HepG2 (cell line): Measurements from ENCODE around the gene POLR1E. TPM values are rescaled to one million over a fixed set of nuclear protein-coding genes. Genes with fewer than 3 reads are reported as not detected.

ENCODE experiments used
- ADNP ChIP-seq: sonication (generic); formaldehyde crosslinking; IDR thresholded peaks from 2 replicates; pipeline ENCODE4 v1.4.0; 2020; ENCODE audit warnings: missing genetic modification reagents
- HCFC1 ChIP-seq: fragments of 150-350 bp; IDR thresholded peaks from 2 replicates; pipeline ENCODE4 v1.6.1; 2014; ENCODE audit warnings: low read depth, low read length
- HMG20A ChIP-seq: IDR thresholded peaks from 2 replicates; pipeline ENCODE4 v1.6.1; 2016; ENCODE audit warnings: borderline replicate concordance
- KLF6 ChIP-seq: IDR thresholded peaks from 2 replicates; pipeline ENCODE4 v1.8.0; 2016; ENCODE audit warnings: missing biosample characterization, missing genetic modification reagents
- MEIS2 ChIP-seq: sonication (generic); formaldehyde crosslinking; IDR thresholded peaks from 2 replicates; pipeline ENCODE4 v1.9.0; 2021; ENCODE audit warnings: mild to moderate bottlenecking, missing genetic modification reagents
- NFE2 ChIP-seq: sonication (generic); formaldehyde crosslinking; IDR thresholded peaks from 2 replicates; pipeline ENCODE4 v1.4.0; 2020; ENCODE audit warnings: missing genetic modification reagents
- RFX1 ChIP-seq: fragments of 450-650 bp; IDR thresholded peaks from 2 replicates; pipeline ENCODE4 v1.6.1; 2017
- ZFYVE20 ChIP-seq: sonication (generic); formaldehyde crosslinking; IDR thresholded peaks from 2 replicates; pipeline ENCODE4 v1.8.0; 2023; ENCODE audit warnings: low read depth, mild to moderate bottlenecking, moderate library complexity, missing genetic modification reagents, borderline replicate concordance
- ZNF207 ChIP-seq: fragments of 450-650 bp; IDR thresholded peaks from 2 replicates; pipeline ENCODE4 v1.6.1; 2016; ENCODE audit warnings: antibody characterized with exemption, borderline replicate concordance
- ZNF253 ChIP-seq: sonication (generic); formaldehyde crosslinking; IDR thresholded peaks from 2 replicates; pipeline ENCODE4 v1.8.0; 2022; ENCODE audit warnings: mild to moderate bottlenecking, missing genetic modification reagents, borderline replicate concordance
- ZNF276 ChIP-seq: sonication (generic); formaldehyde crosslinking; IDR thresholded peaks from 2 replicates; pipeline ENCODE4 v1.4.0; 2020; ENCODE audit warnings: mild to moderate bottlenecking, low read depth, missing genetic modification reagents
- ZNF280D ChIP-seq: sonication (generic); formaldehyde crosslinking; IDR thresholded peaks from 2 replicates; pipeline ENCODE4 v1.5.1; 2020; ENCODE audit warnings: mild to moderate bottlenecking, missing genetic modification reagents
- ZNF570 ChIP-seq: sonication (generic); formaldehyde crosslinking; IDR thresholded peaks from 2 replicates; pipeline ENCODE4 v1.4.0; 2020; ENCODE audit warnings: mild to moderate bottlenecking, missing genetic modification reagents, borderline replicate concordance
- ZNF609 ChIP-seq: sonication (generic); formaldehyde crosslinking; IDR thresholded peaks from 2 replicates; pipeline ENCODE4 v1.4.0; 2020; ENCODE audit warnings: mild to moderate bottlenecking, missing genetic modification reagents, borderline replicate concordance
- ZNF720 ChIP-seq: sonication (generic); formaldehyde crosslinking; IDR thresholded peaks from 2 replicates; pipeline ENCODE4 v1.4.0; 2020; ENCODE audit warnings: missing genetic modification reagents
- ZNF749 ChIP-seq: sonication (generic); formaldehyde crosslinking; IDR thresholded peaks from 2 replicates; pipeline ENCODE4 v1.8.0; 2022; ENCODE audit warnings: mild to moderate bottlenecking, missing genetic modification reagents, moderate library complexity, borderline replicate concordance
- polyA plus RNA-seq, 8 experiments: library from polyadenylated mRNA; depleted of rRNA in 3 of 8; stranded (reverse) in 7 of 8; unstranded in 1 of 8; fragments of >200 nt; fragmentation: Illumina TruSeq in 4 of 8; extraction: Trizol in 4 of 8; gene quantifications; 2 replicates each; pipeline versions ENCODE4 v1.2.1 to v1.2.3, GENCODE V29; 2011 to 2016; ENCODE audit warnings: low read depth in 4 of 8, missing spikeins in 1 of 8, mixed read lengths in 1 of 8; ENCODE audit not compliant: insufficient read depth in 1 of 8
- total RNA-seq, 5 experiments: library from RNA; depleted of rRNA; stranded (reverse); fragments of >200 nt; fragmentation: Illumina TruSeq; extraction: Trizol; gene quantifications; 2 replicates each; pipeline ENCODE4 v1.2.3, GENCODE V29; 2016; ENCODE audit warnings: low read depth in 1 of 5
- TF ChIP-seq, protein P1 (sequence below): sonication (generic); formaldehyde crosslinking; IDR thresholded peaks from 2 replicates; pipeline ENCODE4 v1.4.0; 2020; ENCODE audit warnings: missing genetic modification reagents, borderline replicate concordance

The POLR1E gene
- total and polyA plus RNA-seq, 2 of the 13 experiments (the other 11 are each of a cell fraction or from before 2014, with no cell fraction given), result 23.0 to 37.8 TPM

GRCh38 chr9:37508135-37508833, 22.5 kb downstream of the POLR1E start (continued):
- TF ChIP-seq ZNF609 (peak; percentile 85), ZNF280D (CRISPR knock-in tag) (peak; percentile 64; the same call in 1 of the 2 replicates), HCFC1 (no peak), MEIS2 (CRISPR knock-in tag) (peak; percentile 83), RFX1 (no peak), ZNF276 (CRISPR knock-in tag) (0 out of 2 replicates have a peak, but pooled peaks have one; percentile 72), HMG20A (CRISPR knock-in tag) (peak; percentile 60; the same call in 1 of the 2 replicates), ZNF749 (no peak), ZNF570 (no peak), ZNF720 (no peak), ZNF207 (no peak), KLF6 (no peak), ZFYVE20 (no peak), ZNF253 (CRISPR knock-in tag) (no peak), NFE2 (CRISPR knock-in tag) (no peak), ADNP (CRISPR knock-in tag) (no peak)
- TF ChIP-seq, protein P1, sequence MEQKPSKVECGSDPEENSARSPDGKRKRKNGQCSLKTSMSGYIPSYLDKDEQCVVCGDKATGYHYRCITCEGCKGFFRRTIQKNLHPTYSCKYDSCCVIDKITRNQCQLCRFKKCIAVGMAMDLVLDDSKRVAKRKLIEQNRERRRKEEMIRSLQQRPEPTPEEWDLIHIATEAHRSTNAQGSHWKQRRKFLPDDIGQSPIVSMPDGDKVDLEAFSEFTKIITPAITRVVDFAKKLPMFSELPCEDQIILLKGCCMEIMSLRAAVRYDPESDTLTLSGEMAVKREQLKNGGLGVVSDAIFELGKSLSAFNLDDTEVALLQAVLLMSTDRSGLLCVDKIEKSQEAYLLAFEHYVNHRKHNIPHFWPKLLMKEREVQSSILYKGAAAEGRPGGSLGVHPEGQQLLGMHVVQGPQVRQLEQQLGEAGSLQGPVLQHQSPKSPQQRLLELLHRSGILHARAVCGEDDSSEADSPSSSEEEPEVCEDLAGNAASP, result peak; percentile 85; the same call in 1 of the 2 replicates
